COR-L47 (cell line): ENCODE results near the gene ATRX.
"Not testable (repeated sequence)": the region's sequence is repeated elsewhere in the genome, so short reads cannot be mapped to it uniquely, and the experiment has no call there.

ENCODE experiments used
- DNase-seq: peaks from one replicate; lab custom pipeline; 2025; lab: John Stamatoyannopoulos, UW

ATRX gene

GRCh38 chrX:77785486-77786364 lies at the start of gene ATRX:
TSS of gene ATRX (minus strand) at chrX:77786216. CDS start at chrX:77786001, 215 bp downstream.
- DNase-seq: peak; percentile 59

DNA sequence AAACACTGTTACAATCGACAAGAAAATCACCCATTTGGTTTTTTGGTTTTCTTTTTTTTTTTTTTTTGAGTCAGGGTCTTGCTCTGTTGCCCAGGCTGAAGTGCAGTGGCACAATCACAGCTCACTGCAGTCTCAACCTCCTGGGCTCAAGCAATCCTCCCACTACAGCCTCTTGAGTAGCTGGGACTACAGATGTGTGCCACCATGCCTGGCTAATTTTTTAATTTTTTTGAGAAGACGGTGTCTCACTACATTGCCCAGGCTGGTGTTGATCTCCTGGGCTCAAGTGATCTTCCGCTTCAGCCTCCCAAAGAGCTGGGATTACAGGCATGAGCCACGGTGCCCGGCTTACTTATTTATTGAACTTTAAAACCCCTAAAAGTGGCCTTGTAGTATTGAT lies 45.5 kb upstream of the ATRX start:
- DNase-seq: not testable (repeated sequence)

DNA sequence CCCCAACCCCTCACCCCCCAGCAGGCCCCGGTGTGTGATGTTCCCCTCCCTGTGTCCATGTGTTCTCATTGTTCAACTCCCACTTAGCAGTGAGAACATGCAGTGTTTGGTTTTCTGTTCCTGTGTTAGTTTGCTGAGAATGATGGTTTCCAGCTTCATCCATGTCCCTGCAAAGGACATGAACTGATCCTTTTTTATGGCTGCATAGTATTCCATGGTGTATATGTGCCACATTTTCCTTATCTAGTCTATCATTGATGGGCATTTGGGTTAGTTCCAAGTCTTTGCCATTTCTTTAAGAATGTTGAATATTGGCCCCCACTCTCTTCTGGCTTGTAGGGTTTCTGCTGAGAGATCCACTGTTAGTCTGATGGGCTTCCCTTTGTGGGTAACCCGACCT lies 36.0 kb upstream of the ATRX start:
- not testable (repeated sequence) for DNase-seq

GRCh38 chrX:77820091-77820727 lies 34.2 kb upstream of the ATRX start:
- DNase-seq: no peak

DNA sequence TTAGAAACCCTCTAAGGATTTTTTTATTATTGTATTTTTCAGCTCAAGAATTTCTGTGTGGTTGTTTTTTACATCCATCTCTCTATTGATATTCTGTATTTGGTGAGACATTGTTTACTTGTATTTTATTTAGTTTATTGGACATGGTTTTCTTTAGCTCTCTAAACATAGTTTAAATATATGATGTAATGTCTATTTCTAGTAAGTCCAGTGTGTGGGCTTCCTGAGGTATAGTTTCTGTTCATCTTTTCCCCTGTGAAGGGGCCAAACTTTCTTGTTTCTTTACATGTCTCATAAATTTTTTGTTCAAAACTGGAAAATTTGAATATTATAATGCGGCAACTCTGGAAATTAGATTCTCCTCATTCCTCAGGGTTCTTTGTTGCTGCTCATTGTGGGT lies 28.2 kb upstream of the ATRX start:
- no peak for DNase-seq

DNA sequence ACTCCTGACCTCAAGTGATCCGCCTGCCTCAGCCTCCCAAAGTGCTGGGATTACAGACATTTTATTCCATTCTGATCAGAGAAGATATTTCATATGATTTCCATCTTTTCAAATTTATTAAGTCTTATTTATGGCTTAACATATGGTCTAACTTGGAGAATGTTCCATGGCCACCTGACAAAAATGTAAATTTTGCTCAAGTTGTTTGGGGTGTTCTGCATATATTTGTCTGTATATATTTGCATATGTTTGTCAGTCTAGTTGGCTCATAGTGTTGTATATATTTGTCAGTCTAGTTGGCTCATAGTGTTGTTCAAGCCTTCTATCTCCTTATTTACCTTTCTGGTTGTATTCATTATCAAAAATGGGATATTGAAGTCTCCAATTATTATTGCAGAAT lies 16.2 kb upstream of the ATRX start:
- DNase-seq: no peak

GRCh38 chrX:77795124-77795523 lies 9.1 kb upstream of the ATRX start:
- no peak for DNase-seq

- no peak for DNase-seq
These were observed 7.9 kb upstream of the ATRX start for GRCh38 chrX:77793946-77794345.

DNA sequence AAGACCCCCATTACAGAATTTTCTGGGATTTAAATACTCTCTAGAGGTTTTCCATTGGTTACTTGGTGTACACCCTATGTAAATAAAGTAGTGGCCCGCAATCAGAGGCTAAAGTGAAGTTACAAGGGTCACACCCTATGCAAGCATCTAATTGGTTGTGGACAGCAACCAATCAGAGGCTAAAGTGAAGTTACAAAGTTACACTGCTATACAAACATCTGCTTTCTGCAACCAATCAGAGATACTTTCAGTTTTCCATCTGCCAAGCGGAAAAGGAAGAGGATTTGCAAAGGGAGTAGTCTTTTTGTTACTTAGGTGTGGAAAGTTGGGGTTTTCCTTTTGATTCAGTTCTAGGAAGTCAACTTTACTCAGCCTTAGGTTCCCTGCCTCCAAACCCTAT lies 2.0 kb upstream of the ATRX start:
- no peak for DNase-seq

GRCh38 chrX:77786365-77786680 lies 307 bp upstream of the ATRX start:
- DNase-seq: no peak

DNA sequence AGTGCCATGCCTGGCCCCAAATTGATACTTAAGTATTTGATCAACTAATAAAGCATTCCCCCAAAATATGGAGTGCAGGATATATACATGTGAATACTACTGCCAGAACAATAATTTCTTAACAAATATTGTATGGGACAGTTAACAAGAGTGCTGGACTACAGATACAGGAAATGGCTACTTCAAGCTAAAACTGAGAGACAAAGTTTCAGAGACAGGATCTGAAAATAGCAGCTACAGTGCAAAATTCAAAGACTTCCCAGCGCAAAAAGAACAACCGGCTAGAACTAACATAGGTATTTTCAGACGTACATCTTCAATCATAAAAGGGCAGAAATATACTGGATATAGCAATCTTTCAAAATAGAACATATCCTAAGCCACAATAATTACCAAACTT lies 6.3 kb downstream of the ATRX start:
- no peak for DNase-seq

- DNase-seq: no peak
These were observed 9.4 kb downstream of the ATRX start for GRCh38 chrX:77776659-77777058.

DNA sequence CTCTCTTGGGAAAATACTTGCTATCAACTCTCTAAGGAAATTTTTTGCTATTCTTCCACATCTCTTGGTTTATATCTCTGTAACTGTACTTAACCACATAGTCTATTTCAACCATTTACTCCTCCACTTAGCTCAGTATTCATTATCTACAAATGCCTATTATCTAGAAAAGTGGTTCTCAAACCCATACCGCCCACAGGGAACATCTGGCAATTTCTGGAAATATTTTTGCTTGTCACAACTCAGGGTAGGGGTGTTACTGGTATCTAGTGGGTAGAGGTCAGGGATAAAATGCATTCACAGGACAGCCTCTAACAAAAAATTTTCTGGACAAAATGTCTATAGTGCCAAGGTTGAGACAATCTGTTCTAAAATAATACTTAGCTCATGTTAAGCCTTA lies 14.4 kb downstream of the ATRX start:
- DNase-seq: no peak

GRCh38 chrX:77768787-77769186 lies 17.2 kb downstream of the ATRX start:
- DNase-seq: no peak

DNA sequence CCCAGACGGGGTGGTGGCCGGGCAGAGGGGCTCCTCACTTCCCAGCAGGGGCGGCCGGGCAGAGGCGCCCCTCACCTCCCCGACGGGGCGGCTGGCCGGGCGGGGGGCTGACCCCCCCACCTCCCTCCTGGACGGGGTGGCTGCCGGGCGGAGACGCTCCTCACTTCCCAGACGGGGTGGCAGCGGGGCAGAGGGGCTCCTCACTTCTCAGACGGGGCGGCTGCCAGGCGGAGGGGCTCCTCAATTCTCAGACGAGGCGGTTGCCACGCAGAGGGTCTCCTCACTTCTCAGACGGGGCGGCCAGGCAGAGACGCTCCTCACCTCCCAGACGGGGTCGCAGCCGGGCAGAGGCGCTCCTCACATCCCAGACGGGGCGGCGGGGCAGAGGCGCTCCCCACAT lies 19.8 kb downstream of the ATRX start:
- not testable (repeated sequence) for DNase-seq

DNA sequence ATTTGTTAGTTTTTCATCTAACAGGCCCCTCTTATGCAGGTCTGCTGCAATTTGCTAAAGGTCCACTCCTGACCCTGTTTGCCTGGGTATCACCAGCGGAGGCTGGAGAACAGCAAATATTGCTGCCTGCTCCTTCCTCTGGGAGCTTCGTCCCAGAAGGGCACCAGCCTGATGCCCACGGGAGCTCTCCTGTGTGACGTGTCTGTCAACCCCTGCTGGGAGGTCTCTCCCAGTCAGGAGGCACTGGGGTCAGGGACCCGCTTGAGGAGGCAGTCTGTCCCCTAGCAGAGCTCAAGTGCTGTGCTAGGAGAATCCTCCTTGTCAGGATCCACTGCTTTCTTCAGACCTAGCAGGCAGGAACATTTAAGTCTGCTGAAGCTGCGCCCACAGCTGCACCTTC lies 30.5 kb downstream of the ATRX start:
- no peak for DNase-seq

- not testable (repeated sequence) for DNase-seq
These were observed 32.1 kb downstream of the ATRX start for GRCh38 chrX:77753942-77754341.

GRCh38 chrX:77749695-77750094 lies 36.3 kb downstream of the ATRX start:
- DNase-seq: no peak

GRCh38 chrX:77743720-77744119 lies 42.3 kb downstream of the ATRX start:
- no peak for DNase-seq

DNA sequence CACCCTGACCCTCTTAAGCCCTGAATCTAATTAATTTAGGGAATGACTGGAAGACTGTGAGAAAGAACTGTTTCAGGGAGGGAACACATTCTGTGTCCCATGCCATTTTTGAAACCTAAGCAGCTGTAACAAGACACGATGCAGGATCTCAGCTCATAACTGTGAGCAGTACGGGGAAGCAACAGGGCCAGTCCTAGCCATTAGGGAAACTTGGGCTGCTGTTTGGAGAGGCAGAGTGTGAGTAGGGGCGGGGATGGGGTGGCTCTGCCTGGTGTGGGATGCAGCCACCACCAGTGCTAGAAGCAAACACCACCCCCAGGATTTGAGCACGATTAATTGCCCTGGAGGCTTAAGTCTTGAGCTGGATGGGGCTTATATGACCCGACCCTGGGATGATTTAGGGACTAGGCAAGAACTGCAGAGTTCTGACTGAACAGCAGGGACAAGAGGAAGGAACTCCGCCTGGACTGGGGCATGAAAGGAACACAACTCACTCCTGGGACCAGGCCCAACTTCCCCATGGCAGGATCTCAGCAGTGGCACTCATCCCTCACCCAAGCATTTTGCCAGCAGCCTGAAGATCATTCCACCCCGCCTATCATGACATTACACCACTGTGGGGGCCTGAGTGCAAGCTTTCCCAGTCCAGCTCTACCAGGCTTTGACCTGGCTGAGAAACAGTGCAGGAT lies 43.1 kb downstream of the ATRX start:
- DNase-seq: no peak

DNA sequence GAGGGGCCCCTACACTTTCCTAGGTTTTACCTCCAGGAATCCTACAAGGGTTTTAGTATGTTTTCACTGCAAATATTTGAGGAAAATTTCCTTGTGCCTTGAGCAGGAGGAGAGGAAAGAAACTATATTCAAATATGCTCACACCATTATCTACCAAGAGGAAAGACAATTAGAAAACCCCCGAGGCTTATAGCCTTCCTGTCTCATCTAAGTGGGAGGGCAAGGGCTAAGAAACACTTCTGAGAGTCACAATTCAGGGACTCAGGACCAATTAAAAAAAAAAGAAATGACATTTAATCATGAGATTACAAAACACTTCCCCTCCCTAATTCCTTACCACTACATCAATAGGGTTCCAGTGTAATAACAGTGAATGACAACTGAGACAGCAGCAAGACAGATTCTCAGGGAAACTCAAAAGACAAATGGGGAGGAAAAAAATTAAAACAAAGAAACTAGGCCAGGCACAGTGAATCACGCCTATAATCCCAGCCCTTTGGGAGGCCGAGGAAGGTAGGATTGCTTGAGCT lies 45.6 kb downstream of the ATRX start:
- no peak for DNase-seq

DNA sequence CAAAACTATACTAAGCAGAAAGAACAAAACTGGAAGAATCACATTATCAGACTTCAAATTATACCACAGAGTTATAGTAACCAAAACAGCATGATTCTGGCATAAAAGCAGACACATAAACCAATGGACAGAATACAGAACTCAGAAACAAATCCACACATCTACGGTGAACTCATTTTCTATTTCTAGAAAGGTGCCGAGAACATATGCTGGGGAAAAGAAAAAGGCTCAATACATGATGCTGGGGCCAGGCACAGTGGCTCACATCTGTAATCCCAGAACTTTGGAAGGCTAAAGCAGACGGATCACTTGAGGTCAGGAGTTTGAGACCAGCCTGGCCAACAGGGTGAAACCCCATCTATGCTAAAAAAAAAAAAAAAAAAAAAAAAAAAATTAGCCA lies 52.7 kb downstream of the ATRX start:
- no peak for DNase-seq
